SK-N-SH treated with all-trans-retinoic acid at 6 μM for 48 hours (cell line): ENCODE results near the gene TIAM1.

Experiments used
- ATAC-seq: fragments of 200-7000 bp; cut with Tn5 transposase; 3 replicates; pipeline ENCODE4 v1.9.1; 2020; ENCODE audit warnings: mild to moderate bottlenecking, moderate library complexity
- ARNTL ChIP-seq: fragments of 450-650 bp; formaldehyde crosslinking; IDR thresholded peaks from 2 replicates; pipeline ENCODE4 v1.5.0; 2020; ENCODE audit warnings: low read depth, mild to moderate bottlenecking, moderate library complexity, borderline replicate concordance
- CSDC2 ChIP-seq: fragments of 250-450 bp; sonication (Bioruptor Pico); IDR thresholded peaks from 2 replicates; pipeline ENCODE4 v1.5.0; 2020; ENCODE audit warnings: mild to moderate bottlenecking, moderate library complexity
- GLIS3 ChIP-seq: fragments of 250-450 bp; sonication (Bioruptor Pico); IDR thresholded peaks from 2 replicates; pipeline ENCODE4 v1.5.0; 2020; ENCODE audit warnings: mild to moderate bottlenecking, moderate library complexity
- ISL1 ChIP-seq: fragments of 250-450 bp; sonication (Bioruptor Pico); IDR thresholded peaks from 2 replicates; pipeline ENCODE4 v2.1.2; 2022; ENCODE audit warnings: mild to moderate bottlenecking, moderate library complexity
- OSR1 ChIP-seq: fragments of 250-450 bp; sonication (Bioruptor Pico); IDR thresholded peaks from 2 replicates; pipeline ENCODE4 v1.8.0; 2022; ENCODE audit warnings: moderate library complexity, mild to moderate bottlenecking, inconsistent platforms
- PATZ1 ChIP-seq: fragments of 250-450 bp; sonication (Bioruptor Pico); IDR thresholded peaks from 2 replicates; pipeline ENCODE4 v1.8.0; 2020; ENCODE audit warnings: mild to moderate bottlenecking, moderate library complexity, borderline replicate concordance
- PPARA ChIP-seq: fragments of 250-450 bp; sonication (Bioruptor Pico); IDR thresholded peaks from 2 replicates; pipeline ENCODE4 v1.5.0; 2020; ENCODE audit warnings: mild to moderate bottlenecking, borderline replicate concordance
- SNAI2 ChIP-seq: fragments of 250-450 bp; sonication (Bioruptor Pico); IDR thresholded peaks from 2 replicates; pipeline ENCODE4 v1.5.0; 2020; ENCODE audit warnings: mild to moderate bottlenecking, moderate library complexity
- TCF4 ChIP-seq: fragments of 250-450 bp; sonication (Bioruptor Pico); IDR thresholded peaks from 2 replicates; pipeline ENCODE4 v1.8.0; 2021; ENCODE audit warnings: mild to moderate bottlenecking, moderate library complexity, borderline replicate concordance
- TOX ChIP-seq: fragments of 250-450 bp; sonication (Bioruptor Pico); IDR thresholded peaks from 2 replicates; pipeline ENCODE4 v1.8.0; 2021; ENCODE audit warnings: mild to moderate bottlenecking, moderate library complexity, borderline replicate concordance
- ZC3H10 ChIP-seq: fragments of 250-450 bp; sonication (Bioruptor Pico); IDR thresholded peaks from 2 replicates; pipeline ENCODE4 v1.5.1; 2021; ENCODE audit warnings: mild to moderate bottlenecking, moderate library complexity
- ZFP30 ChIP-seq: fragments of 450-650 bp; formaldehyde crosslinking; IDR thresholded peaks from 2 replicates; pipeline ENCODE4 v1.5.0; 2022; ENCODE audit warnings: mild to moderate bottlenecking, moderate library complexity
- ZNF70 ChIP-seq: fragments of 450-650 bp; formaldehyde crosslinking; IDR thresholded peaks from 2 replicates; pipeline ENCODE4 v1.5.0; 2020; ENCODE audit warnings: mild to moderate bottlenecking, moderate library complexity
- ZNF8 ChIP-seq: fragments of 450-650 bp; formaldehyde crosslinking; IDR thresholded peaks from 2 replicates; pipeline ENCODE4 v1.5.0; 2020; ENCODE audit warnings: mild to moderate bottlenecking, moderate library complexity
- TF ChIP-seq, protein P1 (sequence below): fragments of 250-450 bp; sonication (Bioruptor Pico); IDR thresholded peaks from 2 replicates; pipeline ENCODE4 v1.5.1; 2021; ENCODE audit warnings: mild to moderate bottlenecking, moderate library complexity
- TF ChIP-seq, protein P2 (sequence below): fragments of 250-450 bp; sonication (Bioruptor Pico); IDR thresholded peaks from 2 replicates; pipeline ENCODE4 v1.8.0; 2021; ENCODE audit warnings: low read depth, mild to moderate bottlenecking, moderate library complexity, borderline replicate concordance
- TF ChIP-seq, protein P3 (sequence below): fragments of 250-450 bp; sonication (Bioruptor Pico); IDR thresholded peaks from 2 replicates; pipeline ENCODE4 v1.5.0; 2020; ENCODE audit warnings: mild to moderate bottlenecking, moderate library complexity

Gene TIAM1

DNA sequence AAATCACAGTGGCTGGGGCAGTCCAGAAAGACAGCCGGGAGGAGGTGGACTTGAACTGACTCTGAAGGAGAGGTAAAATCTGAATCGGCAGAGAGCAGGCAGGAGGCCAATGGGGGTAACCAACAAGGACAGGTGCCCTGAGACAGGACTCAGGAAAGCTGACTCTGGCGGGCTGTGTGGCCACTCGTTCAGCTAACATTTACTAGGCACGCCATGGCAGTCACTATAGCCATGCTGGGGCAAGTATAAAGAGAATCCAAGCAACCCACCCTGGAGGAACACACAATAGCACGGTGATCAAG, 7.4 kb downstream of the TIAM1 start (continued):
- TF ChIP-seq PATZ1 (CRISPR knock-in tag) (no peak), OSR1 (CRISPR knock-in tag) (no peak), TOX (CRISPR knock-in tag) (no peak), CSDC2 (CRISPR knock-in tag) (no peak), TCF4 (CRISPR knock-in tag) (no peak), GLIS3 (CRISPR knock-in tag) (no peak), ZC3H10 (CRISPR knock-in tag) (no peak)

DNA sequence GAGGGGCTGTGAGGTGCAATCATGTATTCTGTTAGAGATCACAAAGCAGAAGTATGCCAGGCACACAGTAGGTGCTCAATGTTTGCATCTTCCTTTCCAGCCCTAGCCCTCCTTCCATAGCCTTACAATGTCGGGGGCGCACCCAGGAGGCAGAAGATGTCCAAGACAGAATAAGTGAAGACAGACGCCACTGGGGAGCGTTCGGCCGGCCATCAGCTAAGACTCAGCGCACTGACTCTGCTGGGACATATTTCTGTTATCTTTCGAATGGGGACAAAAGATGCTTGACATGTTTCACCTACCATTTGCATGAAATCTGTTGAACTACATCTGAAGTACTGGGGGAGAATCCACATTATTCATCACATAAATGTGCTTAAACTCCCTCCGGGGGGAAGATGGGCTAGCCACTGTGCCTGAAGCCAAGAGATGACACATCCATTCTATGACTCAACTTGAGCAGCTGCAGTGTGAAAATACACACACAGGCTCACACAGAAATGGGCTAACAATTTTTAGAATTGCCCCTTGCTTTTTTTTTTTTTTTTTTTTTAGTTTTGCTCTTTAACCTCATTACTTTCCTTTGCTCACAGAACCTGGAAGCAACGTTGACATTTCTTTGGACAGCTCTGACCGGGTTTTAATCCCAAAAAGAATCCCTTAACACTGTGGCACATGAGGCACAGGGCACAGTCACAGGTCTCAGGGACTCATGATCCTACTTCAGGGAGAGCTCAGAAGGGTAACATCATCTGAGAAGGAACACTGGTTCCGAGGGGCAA, 7.9 kb downstream of the TIAM1 start:
- TF ChIP-seq CSDC2 (CRISPR knock-in tag) (no peak), ZNF8 (CRISPR knock-in tag) (no peak), PATZ1 (CRISPR knock-in tag) (peak; percentile 69; the same call in 1 of the 2 replicates), ZFP30 (CRISPR knock-in tag) (no peak), PPARA (CRISPR knock-in tag) (no peak)
- TF ChIP-seq, protein P1, sequence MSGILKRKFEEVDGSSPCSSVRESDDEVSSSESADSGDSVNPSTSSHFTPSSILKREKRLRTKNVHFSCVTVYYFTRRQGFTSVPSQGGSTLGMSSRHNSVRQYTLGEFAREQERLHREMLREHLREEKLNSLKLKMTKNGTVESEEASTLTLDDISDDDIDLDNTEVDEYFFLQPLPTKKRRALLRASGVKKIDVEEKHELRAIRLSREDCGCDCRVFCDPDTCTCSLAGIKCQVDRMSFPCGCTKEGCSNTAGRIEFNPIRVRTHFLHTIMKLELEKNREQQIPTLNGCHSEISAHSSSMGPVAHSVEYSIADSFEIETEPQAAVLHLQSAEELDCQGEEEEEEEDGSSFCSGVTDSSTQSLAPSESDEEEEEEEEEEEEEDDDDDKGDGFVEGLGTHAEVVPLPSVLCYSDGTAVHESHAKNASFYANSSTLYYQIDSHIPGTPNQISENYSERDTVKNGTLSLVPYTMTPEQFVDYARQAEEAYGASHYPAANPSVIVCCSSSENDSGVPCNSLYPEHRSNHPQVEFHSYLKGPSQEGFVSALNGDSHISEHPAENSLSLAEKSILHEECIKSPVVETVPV (CRISPR knock-in tag), result no peak
- ATAC-seq, result peak; percentile 95

- TF ChIP-seq SNAI2 (CRISPR knock-in tag) (no peak), TCF4 (CRISPR knock-in tag) (peak; percentile 24; the same call in 1 of the 2 replicates), ARNTL (CRISPR knock-in tag) (no peak), ISL1 (CRISPR knock-in tag) (0 out of 2 replicates have a peak, but pooled peaks have one; percentile 22)
- ATAC-seq, result no peak
Measured at GRCh38 chr21:31334648-31335121, 9.4 kb downstream of the TIAM1 start.

DNA sequence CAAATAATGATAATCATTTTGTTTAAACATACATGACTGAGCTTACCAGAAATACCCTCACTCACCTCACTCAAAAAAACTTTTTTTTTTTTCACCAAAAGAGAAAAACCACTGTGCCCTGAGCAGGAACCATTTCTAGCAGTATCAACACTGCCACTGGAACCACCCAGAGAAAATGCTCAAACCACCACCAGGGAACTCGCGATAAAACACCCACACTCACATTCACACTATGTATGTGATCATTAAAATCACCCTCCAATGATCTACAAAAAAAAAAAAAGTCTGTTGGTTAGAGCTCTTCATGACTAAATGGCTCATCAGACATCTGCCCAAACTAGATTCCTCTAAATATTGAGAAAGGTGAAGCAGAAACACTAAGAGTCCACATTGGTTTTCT, 11.5 kb downstream of the TIAM1 start:
- no peak for ATAC-seq
- TF ChIP-seq TCF4 (CRISPR knock-in tag), result no peak
- TF ChIP-seq TOX (CRISPR knock-in tag), result no peak
- no peak for TF ChIP-seq SNAI2 (CRISPR knock-in tag)
- TF ChIP-seq ISL1 (CRISPR knock-in tag), result no peak
- no peak for TF ChIP-seq ZC3H10 (CRISPR knock-in tag)
- TF ChIP-seq, protein P2, sequence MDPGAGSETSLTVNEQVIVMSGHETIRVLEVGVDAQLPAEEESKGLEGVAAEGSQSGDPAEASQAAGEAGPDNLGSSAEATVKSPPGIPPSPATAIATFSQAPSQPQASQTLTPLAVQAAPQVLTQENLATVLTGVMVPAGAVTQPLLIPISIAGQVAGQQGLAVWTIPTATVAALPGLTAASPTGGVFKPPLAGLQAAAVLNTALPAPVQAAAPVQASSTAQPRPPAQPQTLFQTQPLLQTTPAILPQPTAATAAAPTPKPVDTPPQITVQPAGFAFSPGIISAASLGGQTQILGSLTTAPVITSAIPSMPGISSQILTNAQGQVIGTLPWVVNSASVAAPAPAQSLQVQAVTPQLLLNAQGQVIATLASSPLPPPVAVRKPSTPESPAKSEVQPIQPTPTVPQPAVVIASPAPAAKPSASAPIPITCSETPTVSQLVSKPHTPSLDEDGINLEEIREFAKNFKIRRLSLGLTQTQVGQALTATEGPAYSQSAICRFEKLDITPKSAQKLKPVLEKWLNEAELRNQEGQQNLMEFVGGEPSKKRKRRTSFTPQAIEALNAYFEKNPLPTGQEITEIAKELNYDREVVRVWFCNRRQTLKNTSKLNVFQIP, result no peak

DNA sequence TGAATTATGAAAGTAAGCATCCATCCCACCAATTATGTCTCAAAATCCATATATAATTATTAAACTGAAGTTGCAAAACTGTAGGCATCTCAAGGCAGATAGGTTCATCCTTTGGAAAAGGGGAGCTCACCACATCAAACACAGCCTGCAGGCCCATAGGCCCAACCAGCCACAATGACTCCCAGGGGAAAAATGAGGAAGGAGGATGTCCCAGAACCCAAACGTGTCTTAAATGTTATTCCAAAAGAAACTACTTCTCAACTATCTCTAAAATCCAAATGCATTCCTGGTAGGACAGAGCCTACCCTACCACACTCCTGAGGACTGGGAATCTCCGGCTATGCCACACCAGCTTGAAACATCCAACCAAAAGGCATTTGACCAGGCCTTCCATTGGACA, 12.8 kb downstream of the TIAM1 start:
- TF ChIP-seq, protein P3, sequence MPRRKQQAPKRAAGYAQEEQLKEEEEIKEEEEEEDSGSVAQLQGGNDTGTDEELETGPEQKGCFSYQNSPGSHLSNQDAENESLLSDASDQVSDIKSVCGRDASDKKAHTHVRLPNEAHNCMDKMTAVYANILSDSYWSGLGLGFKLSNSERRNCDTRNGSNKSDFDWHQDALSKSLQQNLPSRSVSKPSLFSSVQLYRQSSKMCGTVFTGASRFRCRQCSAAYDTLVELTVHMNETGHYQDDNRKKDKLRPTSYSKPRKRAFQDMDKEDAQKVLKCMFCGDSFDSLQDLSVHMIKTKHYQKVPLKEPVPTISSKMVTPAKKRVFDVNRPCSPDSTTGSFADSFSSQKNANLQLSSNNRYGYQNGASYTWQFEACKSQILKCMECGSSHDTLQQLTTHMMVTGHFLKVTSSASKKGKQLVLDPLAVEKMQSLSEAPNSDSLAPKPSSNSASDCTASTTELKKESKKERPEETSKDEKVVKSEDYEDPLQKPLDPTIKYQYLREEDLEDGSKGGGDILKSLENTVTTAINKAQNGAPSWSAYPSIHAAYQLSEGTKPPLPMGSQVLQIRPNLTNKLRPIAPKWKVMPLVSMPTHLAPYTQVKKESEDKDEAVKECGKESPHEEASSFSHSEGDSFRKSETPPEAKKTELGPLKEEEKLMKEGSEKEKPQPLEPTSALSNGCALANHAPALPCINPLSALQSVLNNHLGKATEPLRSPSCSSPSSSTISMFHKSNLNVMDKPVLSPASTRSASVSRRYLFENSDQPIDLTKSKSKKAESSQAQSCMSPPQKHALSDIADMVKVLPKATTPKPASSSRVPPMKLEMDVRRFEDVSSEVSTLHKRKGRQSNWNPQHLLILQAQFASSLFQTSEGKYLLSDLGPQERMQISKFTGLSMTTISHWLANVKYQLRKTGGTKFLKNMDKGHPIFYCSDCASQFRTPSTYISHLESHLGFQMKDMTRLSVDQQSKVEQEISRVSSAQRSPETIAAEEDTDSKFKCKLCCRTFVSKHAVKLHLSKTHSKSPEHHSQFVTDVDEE, result no peak
- TF ChIP-seq OSR1 (CRISPR knock-in tag) (no peak), ZNF70 (CRISPR knock-in tag) (no peak)
- ATAC-seq, result no peak
